HG02973 (cell line): ENCODE results near the gene PCP4L1.

Experiments used
- ATAC-seq: cut with Tn5 transposase; IDR thresholded peaks from one replicate; pipeline ENCODE4 v1.9.1; 2021; ENCODE audit warnings: moderate library complexity; ENCODE audit not compliant: unreplicated experiment

The PCP4L1 gene

GRCh38 chr1:161266202-161266601, 7.7 kb downstream of the PCP4L1 start:
- ATAC-seq = no peak

GRCh38 chr1:161266836-161267235, 8.3 kb downstream of the PCP4L1 start:
- no peak for ATAC-seq

GRCh38 chr1:161267321-161267720, 8.8 kb downstream of the PCP4L1 start:
- ATAC-seq = no peak

- no peak for ATAC-seq
Measured at GRCh38 chr1:161273402-161273801, 14.9 kb downstream of the PCP4L1 start.

GRCh38 chr1:161274874-161275273, 16.3 kb downstream of the PCP4L1 start:
- ATAC-seq = no peak

- ATAC-seq = no peak
Measured at GRCh38 chr1:161282991-161283390, 24.4 kb downstream of the PCP4L1 start.

- ATAC-seq = no peak
Measured at GRCh38 chr1:161285113-161285512, 26.6 kb downstream of the PCP4L1 start.

- no peak for ATAC-seq
Measured at GRCh38 chr1:161285521-161285920, 27.0 kb downstream of the PCP4L1 start.

GRCh38 chr1:161287482-161288054, 29.0 kb downstream of the PCP4L1 start:
- no peak for ATAC-seq

- ATAC-seq = no peak
Measured at GRCh38 chr1:161290779-161291178, 32.2 kb downstream of the PCP4L1 start.

GRCh38 chr1:161297415-161297814, 38.9 kb downstream of the PCP4L1 start:
- no peak for ATAC-seq

GRCh38 chr1:161298116-161298515, 39.6 kb downstream of the PCP4L1 start:
- ATAC-seq = no peak

- no peak for ATAC-seq
Measured at GRCh38 chr1:161299347-161299746, 40.8 kb downstream of the PCP4L1 start.

GRCh38 chr1:161300478-161300877, 41.9 kb downstream of the PCP4L1 start:
- ATAC-seq = no peak

- ATAC-seq = no peak
Measured at GRCh38 chr1:161304927-161305866, 46.7 kb downstream of the PCP4L1 start.

GRCh38 chr1:161305867-161306519, 47.4 kb downstream of the PCP4L1 start:
- ATAC-seq = no peak

- no peak for ATAC-seq
Measured at GRCh38 chr1:161307230-161307768, 48.8 kb downstream of the PCP4L1 start.

GRCh38 chr1:161307892-161308638, 49.5 kb downstream of the PCP4L1 start:
- ATAC-seq = no peak

GRCh38 chr1:161309868-161310267, 51.3 kb downstream of the PCP4L1 start, which contains the start of gene MPZ:
Gene MPZ, minus strand, starts transcription at chr1:161309968. Its CDS starts 63 bp downstream, at chr1:161309905.
- ATAC-seq = no peak

- ATAC-seq = no peak
Measured at GRCh38 chr1:161311595-161312181, 53.1 kb downstream of the PCP4L1 start.
